Fibroblast of mammary gland (primary cell): Measurements from ENCODE around the gene TNNI3K.

ENCODE experiments used
- DNase-seq: peaks from one replicate; pipeline ENCODE4 v3.0.0-alpha.2; 2010; ENCODE audit warnings: low read depth
- H3K4me3 ChIP-seq: 2 replicates; pipeline ENCODE4 v1.5.1; 2011; ENCODE audit warnings: low read depth, mild to moderate bottlenecking, low read length, moderate library complexity; ENCODE audit not compliant: control insufficient read depth
- CTCF ChIP-seq: conservative IDR thresholded peaks from 2 replicates; pipeline ENCODE4 v1.5.1; 2011; ENCODE audit warnings: low read depth, low read length, inconsistent platforms; ENCODE audit not compliant: control insufficient read depth, insufficient read depth

The TNNI3K gene

GRCh38 chr1:74286414-74286813, 51.2 kb downstream of the TNNI3K start:
- TF ChIP-seq CTCF: no peak
- H3K4me3 ChIP-seq: no peak overlapping the region
- no peak for DNase-seq

GRCh38 chr1:74314438-74314837, 79.3 kb downstream of the TNNI3K start:
- no peak for DNase-seq
- TF ChIP-seq CTCF: no peak
- H3K4me3 ChIP-seq: no peak overlapping the region

- no peak overlapping the region for H3K4me3 ChIP-seq
- DNase-seq: no peak
- TF ChIP-seq CTCF: no peak
Observed at GRCh38 chr1:74316302-74316701, 81.1 kb downstream of the TNNI3K start.

DNA sequence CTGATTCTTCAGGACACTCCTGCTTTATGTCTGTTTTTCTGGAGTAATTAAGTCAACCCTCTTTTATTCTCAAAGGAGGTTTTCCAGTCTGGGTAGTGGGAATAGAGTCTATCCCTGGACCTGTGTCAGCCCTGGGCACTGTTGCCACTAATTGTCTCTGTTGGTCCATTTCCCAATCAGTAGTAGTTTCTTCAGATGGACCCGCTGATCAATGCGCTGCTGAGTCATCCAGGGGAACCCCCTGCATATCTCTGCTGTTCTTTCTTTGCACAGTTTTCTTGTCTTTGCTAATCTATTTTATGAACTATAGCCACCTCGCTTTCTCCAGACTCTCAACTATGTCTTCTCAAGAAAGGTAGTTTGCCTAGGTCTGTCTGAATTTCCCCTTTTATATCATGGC, 82.5 kb downstream of the TNNI3K start:
- no peak overlapping the region for H3K4me3 ChIP-seq
- TF ChIP-seq CTCF: no peak
- DNase-seq: no peak

DNA sequence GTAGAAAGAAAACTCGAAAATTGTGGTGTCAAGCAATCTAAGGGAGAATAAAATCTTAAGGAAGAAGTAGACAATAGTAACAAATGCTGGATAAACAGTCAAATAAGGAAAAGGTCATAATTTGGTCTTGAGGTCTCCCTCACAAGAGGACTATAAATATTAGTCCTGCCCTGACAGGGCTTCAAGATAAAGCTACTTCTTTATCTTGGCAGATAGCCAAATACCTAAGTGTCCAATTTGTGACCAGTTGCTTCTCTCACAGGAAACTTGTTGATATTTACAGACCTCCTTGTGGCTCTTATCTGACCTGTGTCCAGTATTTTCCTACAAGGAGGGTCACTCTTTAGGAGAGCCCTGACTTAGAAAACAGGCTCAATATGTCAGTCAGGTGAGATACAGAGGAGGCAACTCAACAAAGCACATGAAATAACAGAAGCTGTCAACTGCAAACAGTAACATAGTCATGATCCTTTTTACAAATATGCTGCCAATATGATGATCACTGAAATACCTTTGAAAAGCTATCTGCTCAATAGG, 88.8 kb downstream of the TNNI3K start:
- TF ChIP-seq CTCF: no peak
- no peak overlapping the region for H3K4me3 ChIP-seq

DNA sequence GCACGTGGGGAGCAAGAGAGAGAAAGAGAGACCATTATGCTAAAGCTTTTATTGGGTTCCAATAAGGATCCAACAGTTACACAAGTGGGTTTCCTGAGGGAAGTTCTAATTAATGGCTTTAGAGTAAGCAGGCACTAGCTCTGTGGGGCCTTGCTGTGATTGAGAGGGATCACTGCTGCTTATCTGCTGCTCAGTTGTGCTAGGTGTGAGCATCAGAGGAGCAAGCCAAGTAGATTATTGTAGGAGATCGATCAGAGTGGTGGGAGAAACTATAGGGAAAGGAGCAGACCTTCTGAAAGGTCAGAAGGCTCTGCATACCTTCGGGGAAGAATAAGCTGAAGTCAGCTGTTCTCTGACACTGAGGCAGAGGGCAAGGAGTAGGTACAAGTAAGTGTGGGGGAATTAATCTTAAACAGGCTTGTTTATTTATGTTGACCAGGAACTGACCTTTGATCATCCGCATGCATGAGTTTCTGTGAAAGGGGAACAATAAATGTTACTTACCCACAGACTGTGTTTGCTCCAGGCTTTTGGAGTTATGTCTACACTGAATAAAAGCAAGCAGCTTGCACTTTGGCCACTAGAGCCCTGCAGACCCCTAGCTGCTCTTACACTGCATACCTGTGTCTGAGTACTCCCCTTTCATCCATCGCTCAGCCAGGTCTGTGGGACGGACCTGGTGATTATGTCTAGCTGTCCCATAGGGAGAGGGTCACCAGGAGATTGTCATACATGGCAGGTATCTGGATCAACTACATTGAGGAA, 89.7 kb downstream of the TNNI3K start:
- DNase-seq: no peak
- TF ChIP-seq CTCF: no peak
- no peak overlapping the region for H3K4me3 ChIP-seq

More for the DNA sequence above, 88.8 kb downstream of the TNNI3K start:
- DNase-seq: no peak
